Measurements from ENCODE around the gene GOLGA8S.
"Not testable (repeated sequence)": the region's sequence is repeated elsewhere in the genome, so short reads cannot be mapped to it uniquely, and the experiment has no call there.

GOLGA8S gene

GRCh38 chr15:23354448-23354847 lies at the start of gene GOLGA8S:
Gene GOLGA8S (plus strand): TSS chr15:23354748. CDS start chr15:23354810, 62 bp downstream.
- DNase-seq (ENCODE audit: low read depth, low spot score); H3K27ac ChIP-seq: not testable (repeated sequence)

- not testable (repeated sequence) for H3K27ac ChIP-seq
These were observed 49.7 kb upstream of the GOLGA8S start for GRCh38 chr15:23304805-23305204.

GRCh38 chr15:23305921-23306320 lies 48.6 kb upstream of the GOLGA8S start:
- not testable (repeated sequence) for H3K27ac ChIP-seq; DNase-seq (ENCODE audit: low read depth, low spot score)

More at GRCh38 chr15:23304805-23305204, 49.7 kb upstream of the GOLGA8S start:
- not testable (repeated sequence) for DNase-seq (ENCODE audit: low read depth, low spot score)

GRCh38 chr15:23311233-23311632 lies 43.3 kb upstream of the GOLGA8S start:
- DNase-seq (ENCODE audit: low read depth, low spot score); H3K27ac ChIP-seq: not testable (repeated sequence)

GRCh38 chr15:23334096-23334495 lies 20.5 kb upstream of the GOLGA8S start, which contains the start of gene GOLGA6L26:
Gene GOLGA6L26 (minus strand): TSS chr15:23334196. CDS start chr15:23334135, 61 bp downstream.
- H3K27ac ChIP-seq; DNase-seq (ENCODE audit: low read depth, low spot score): not testable (repeated sequence)

- not testable (repeated sequence) for DNase-seq (ENCODE audit: low read depth, low spot score); H3K27ac ChIP-seq
These were observed 8.1 kb downstream of the GOLGA8S start for GRCh38 chr15:23362622-23363021.

GRCh38 chr15:23364261-23364660 lies 9.7 kb downstream of the GOLGA8S start:
- H3K27ac ChIP-seq; DNase-seq (ENCODE audit: low read depth, low spot score): not testable (repeated sequence)

- no peak for DNase-seq (ENCODE audit: low read depth, low spot score)
- H3K27ac ChIP-seq, result no peak overlapping the region
These were observed 16.0 kb downstream of the GOLGA8S start for GRCh38 chr15:23370578-23370977.

- H3K27ac ChIP-seq; DNase-seq (ENCODE audit: low read depth, low spot score): not testable (repeated sequence)
These were observed 16.6 kb downstream of the GOLGA8S start for GRCh38 chr15:23371134-23371533.

GRCh38 chr15:23371868-23372267 lies 17.3 kb downstream of the GOLGA8S start:
- not testable (repeated sequence) for DNase-seq (ENCODE audit: low read depth, low spot score); H3K27ac ChIP-seq

- H3K27ac ChIP-seq, result no peak overlapping the region
- DNase-seq (ENCODE audit: low read depth, low spot score), result no peak
These were observed 17.7 kb downstream of the GOLGA8S start for GRCh38 chr15:23372284-23372683.

- H3K27ac ChIP-seq; DNase-seq (ENCODE audit: low read depth, low spot score): not testable (repeated sequence)
These were observed 18.5 kb downstream of the GOLGA8S start for GRCh38 chr15:23372891-23373600.

GRCh38 chr15:23374226-23374625 lies 19.7 kb downstream of the GOLGA8S start:
- not testable (repeated sequence) for H3K27ac ChIP-seq; DNase-seq (ENCODE audit: low read depth, low spot score)

- not testable (repeated sequence) for DNase-seq (ENCODE audit: low read depth, low spot score); H3K27ac ChIP-seq
These were observed 24.4 kb downstream of the GOLGA8S start for GRCh38 chr15:23378946-23379345.

- H3K27ac ChIP-seq; DNase-seq (ENCODE audit: low read depth, low spot score): not testable (repeated sequence)
These were observed 26.2 kb downstream of the GOLGA8S start for GRCh38 chr15:23380700-23381099.

GRCh38 chr15:23381192-23381591 lies 26.6 kb downstream of the GOLGA8S start:
- DNase-seq (ENCODE audit: low read depth, low spot score); H3K27ac ChIP-seq: not testable (repeated sequence)

- DNase-seq (ENCODE audit: low read depth, low spot score), result no peak
- H3K27ac ChIP-seq, result no peak overlapping the region
These were observed 29.8 kb downstream of the GOLGA8S start for GRCh38 chr15:23384371-23384770.

- no peak for DNase-seq (ENCODE audit: low read depth, low spot score)
- no peak overlapping the region for H3K27ac ChIP-seq
These were observed 31.4 kb downstream of the GOLGA8S start for GRCh38 chr15:23385886-23386430.

- no peak overlapping the region for H3K27ac ChIP-seq
- DNase-seq (ENCODE audit: low read depth, low spot score), result no peak
These were observed 33.2 kb downstream of the GOLGA8S start for GRCh38 chr15:23387621-23388190.

GRCh38 chr15:23395030-23395692 lies 40.6 kb downstream of the GOLGA8S start:
- DNase-seq (ENCODE audit: low read depth, low spot score), result no peak

GRCh38 chr15:23395832-23396231 lies 41.3 kb downstream of the GOLGA8S start:
- no peak for DNase-seq (ENCODE audit: low read depth, low spot score)
- H3K27ac ChIP-seq, result no peak overlapping the region

More at GRCh38 chr15:23395030-23395692, 40.6 kb downstream of the GOLGA8S start:
- no peak overlapping the region for H3K27ac ChIP-seq

All from epithelial cell of prostate (primary cell).